Neural crest cell (in vitro differentiated cells): ENCODE data around the gene IL22RA1. TPM values are rescaled to one million over a fixed set of nuclear protein-coding genes. Genes with fewer than 3 reads are reported as not detected.

Source experiments
- DNase-seq: peaks from one replicate; pipeline ENCODE4 v3.0.0; 2021; ENCODE audit warnings: low read depth, mixed read lengths, low spot score
- H3K27ac Mint-ChIP-seq: one replicate; pipeline ENCODE4 v1.8.0; 2021; ENCODE audit warnings: mild to moderate bottlenecking, mixed read lengths; ENCODE audit not compliant: unreplicated experiment
- H3K27me3 Mint-ChIP-seq: 2 replicates; pipeline ENCODE4 v1.8.0; 2021; ENCODE audit warnings: low read depth, mild to moderate bottlenecking, mixed read lengths
- H3K36me3 Mint-ChIP-seq: 2 replicates; pipeline ENCODE4 v1.8.0; 2021; ENCODE audit warnings: low read depth, mild to moderate bottlenecking, mixed read lengths
- H3K4me1 Mint-ChIP-seq: 2 replicates; pipeline ENCODE4 v1.8.0; 2021; ENCODE audit warnings: mixed read lengths
- H3K4me3 Mint-ChIP-seq: one replicate; pipeline ENCODE4 v1.8.0; 2021; ENCODE audit warnings: mild to moderate bottlenecking, mixed read lengths
- H3K9me3 Mint-ChIP-seq: 2 replicates; pipeline ENCODE4 v1.8.0; 2021; ENCODE audit warnings: mixed read lengths
- total RNA-seq: library from RNA; stranded (reverse); gene quantifications from 2 replicates; pipeline ENCODE4 v1.2.1, GENCODE V29; 2021
- TF ChIP-seq, protein P1 (sequence below): fragments of 200-600 bp; sonication (generic); conservative IDR thresholded peaks from 2 replicates; pipeline ENCODE4 v1.5.0; 2021; ENCODE audit warnings: antibody characterized with exemption, mild to moderate bottlenecking

The IL22RA1 gene
- total RNA-seq, 1 donor from 2014 or later = not detected

DNA sequence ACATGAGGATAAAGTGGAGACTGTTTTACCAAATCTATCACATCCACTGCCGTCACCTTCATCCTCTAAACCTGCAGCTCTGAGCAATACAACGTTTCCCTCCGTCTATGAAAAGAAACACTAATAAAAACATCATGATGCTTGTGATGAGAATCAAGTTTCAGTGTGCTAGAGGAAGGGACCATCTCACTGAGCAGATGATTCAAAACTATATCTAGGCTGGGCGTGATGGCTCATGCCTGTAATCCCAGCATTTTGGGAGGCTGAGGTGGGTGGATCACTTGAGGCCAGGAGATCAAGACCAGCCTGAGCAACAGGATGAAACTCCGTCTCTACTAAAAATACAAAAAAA, 16.3 kb downstream of the IL22RA1 start:
- Mint-ChIP-seq H3K27me3 (no peaks in the 10 kb centered on the region), H3K4me3 (no peak overlapping the region), H3K27ac (no peak overlapping the region), H3K36me3 (no peaks in the 10 kb centered on the region), H3K9me3 (no peaks in the 10 kb centered on the region), H3K4me1 (no peaks in the 10 kb centered on the region)
- TF ChIP-seq, protein P1, sequence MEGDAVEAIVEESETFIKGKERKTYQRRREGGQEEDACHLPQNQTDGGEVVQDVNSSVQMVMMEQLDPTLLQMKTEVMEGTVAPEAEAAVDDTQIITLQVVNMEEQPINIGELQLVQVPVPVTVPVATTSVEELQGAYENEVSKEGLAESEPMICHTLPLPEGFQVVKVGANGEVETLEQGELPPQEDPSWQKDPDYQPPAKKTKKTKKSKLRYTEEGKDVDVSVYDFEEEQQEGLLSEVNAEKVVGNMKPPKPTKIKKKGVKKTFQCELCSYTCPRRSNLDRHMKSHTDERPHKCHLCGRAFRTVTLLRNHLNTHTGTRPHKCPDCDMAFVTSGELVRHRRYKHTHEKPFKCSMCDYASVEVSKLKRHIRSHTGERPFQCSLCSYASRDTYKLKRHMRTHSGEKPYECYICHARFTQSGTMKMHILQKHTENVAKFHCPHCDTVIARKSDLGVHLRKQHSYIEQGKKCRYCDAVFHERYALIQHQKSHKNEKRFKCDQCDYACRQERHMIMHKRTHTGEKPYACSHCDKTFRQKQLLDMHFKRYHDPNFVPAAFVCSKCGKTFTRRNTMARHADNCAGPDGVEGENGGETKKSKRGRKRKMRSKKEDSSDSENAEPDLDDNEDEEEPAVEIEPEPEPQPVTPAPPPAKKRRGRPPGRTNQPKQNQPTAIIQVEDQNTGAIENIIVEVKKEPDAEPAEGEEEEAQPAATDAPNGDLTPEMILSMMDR = no peak
- no peak for DNase-seq

DNA sequence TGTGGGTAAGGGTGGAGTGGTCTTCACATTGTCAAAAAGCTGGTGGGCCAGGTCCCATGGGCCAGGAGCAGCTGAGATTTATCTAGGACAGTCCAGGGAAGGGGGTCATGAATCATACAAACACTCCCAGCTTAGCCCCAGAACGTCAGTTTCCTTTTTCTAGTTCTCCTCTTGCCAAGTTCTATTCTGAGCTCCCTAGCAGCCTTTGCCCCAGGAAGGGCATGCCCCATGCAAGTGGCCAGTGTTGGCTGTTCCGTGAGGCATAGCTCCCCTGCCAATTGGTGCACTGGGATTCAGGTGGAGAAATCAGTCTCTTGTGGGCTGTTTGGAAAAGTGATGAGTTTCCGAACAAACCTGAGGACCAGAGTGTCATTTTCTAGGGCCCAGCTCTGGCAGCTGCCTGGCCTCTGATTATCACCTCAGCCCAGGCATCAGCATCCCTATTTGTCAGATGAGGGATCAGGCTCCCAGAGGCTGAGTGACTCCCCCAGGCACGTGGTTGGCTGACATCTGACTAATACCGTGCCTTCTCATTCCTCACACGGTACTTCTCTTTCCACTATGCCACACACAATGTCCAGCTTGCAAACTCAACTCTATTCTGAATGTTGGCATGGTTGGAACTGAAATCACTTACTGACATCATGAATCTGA, 16.8 kb downstream of the IL22RA1 start:
- Mint-ChIP-seq H3K4me1 (no peaks in the 10 kb centered on the region), H3K4me3 (no peak overlapping the region), H3K36me3 (no peaks in the 10 kb centered on the region), H3K27me3 (no peaks in the 10 kb centered on the region), H3K9me3 (no peaks in the 10 kb centered on the region), H3K27ac (no peak overlapping the region)
- TF ChIP-seq, protein P1 = no peak
- DNase-seq = no peak

DNA sequence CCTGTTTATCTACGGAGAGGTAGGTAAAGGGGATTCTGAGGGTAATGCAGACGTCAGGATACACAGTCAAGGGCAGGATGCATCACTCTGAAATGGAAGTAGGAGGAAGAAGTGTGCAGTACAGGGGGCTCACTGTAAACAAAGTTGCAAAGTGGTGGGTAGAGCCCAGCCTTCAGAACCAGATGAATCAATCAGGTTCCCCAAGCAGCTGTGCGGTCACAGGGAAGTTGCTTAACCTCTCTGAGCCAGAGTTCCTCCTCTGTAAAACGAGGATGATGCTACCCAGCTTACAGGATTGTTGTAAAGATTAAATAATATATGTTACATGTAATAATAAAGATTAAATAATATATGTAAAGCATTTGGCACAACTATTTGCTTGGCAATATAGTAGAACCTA, 17.5 kb downstream of the IL22RA1 start:
- Mint-ChIP-seq H3K9me3 (no peaks in the 10 kb centered on the region), H3K36me3 (no peaks in the 10 kb centered on the region), H3K27me3 (no peaks in the 10 kb centered on the region), H3K4me1 (no peaks in the 10 kb centered on the region), H3K27ac (no peak overlapping the region), H3K4me3 (no peak overlapping the region)
- no peak for DNase-seq
- TF ChIP-seq, protein P1 = no peak

DNA sequence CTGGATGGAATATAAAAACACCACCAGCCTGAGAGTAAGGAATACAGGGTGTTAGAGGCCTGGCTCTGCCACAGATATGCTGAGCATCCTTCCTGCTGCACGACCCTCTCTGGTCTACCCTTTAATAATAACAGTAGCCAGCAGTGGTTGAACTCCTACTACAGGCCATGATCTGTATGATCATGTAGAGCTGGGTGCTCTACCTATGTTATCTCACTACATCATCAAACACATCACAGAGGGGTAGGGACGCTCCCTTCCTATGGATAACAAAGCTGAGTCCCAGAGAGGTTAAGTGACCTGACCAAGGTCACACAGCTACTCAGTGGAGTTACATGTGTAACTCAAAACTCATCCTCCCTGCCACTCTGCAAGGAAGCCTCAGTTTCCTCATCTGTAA, 18.0 kb downstream of the IL22RA1 start:
- no peaks in the 10 kb centered on the region for H3K4me1 Mint-ChIP-seq
- TF ChIP-seq, protein P1 = no peak
- no peaks in the 10 kb centered on the region for H3K9me3 Mint-ChIP-seq
- no peaks in the 10 kb centered on the region for H3K36me3 Mint-ChIP-seq
- H3K4me3 Mint-ChIP-seq = no peak overlapping the region
- no peaks in the 10 kb centered on the region for H3K27me3 Mint-ChIP-seq
- no peak for DNase-seq
- H3K27ac Mint-ChIP-seq = no peak overlapping the region

DNA sequence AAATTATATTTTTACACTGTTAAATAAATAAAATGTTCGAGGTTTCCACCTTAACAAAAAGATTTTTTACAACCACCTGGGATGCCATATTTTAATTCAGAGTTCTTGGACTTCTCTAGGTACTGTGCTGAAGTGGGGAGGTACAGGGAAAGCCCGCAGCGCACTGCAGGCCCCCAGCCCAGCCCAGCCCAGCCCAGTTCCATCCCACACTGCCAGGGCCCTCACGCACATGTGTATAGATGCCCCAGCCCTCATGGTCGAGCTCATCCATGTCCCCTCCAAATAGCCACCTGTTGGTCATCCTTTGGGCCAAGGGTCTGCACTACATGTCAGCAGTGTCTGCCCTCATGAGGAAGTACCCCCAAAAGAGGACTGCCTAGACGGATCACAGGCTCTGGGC, 19.3 kb downstream of the IL22RA1 start:
- Mint-ChIP-seq H3K27me3 (no peaks in the 10 kb centered on the region), H3K36me3 (no peaks in the 10 kb centered on the region), H3K4me1 (no peaks in the 10 kb centered on the region), H3K9me3 (no peaks in the 10 kb centered on the region), H3K27ac (no peak overlapping the region), H3K4me3 (no peak overlapping the region)
- no peak for DNase-seq
- TF ChIP-seq, protein P1 = no peak
